ENCODE measurements around the gene TOMM40. TPM values are rescaled to one million over a fixed set of nuclear protein-coding genes. Genes with fewer than 3 reads are reported as not detected.

The TOMM40 gene
- total and polyA plus RNA-seq, 9 of the 15 experiments (the other 6 are each of a cell fraction or from before 2014, with no cell fraction given) = 0.89 to 290 (median 160) TPM

GRCh38 chr19:44943801-44944249 lies 52.8 kb downstream of the TOMM40 start (continued):
- TF ChIP-seq ZNF740 (CRISPR knock-in tag; IDR thresholded peaks at IDR 0.05) = no peak
- TF ChIP-seq ZNF740 (tag; IDR thresholded peaks at IDR 0.05) = no peak
- TF ChIP-seq SMAD1 (IDR thresholded peaks at IDR 0.05; ENCODE audit: low read depth, low read length, partially characterized antibody) = no peak
- TF ChIP-seq, protein P1, sequence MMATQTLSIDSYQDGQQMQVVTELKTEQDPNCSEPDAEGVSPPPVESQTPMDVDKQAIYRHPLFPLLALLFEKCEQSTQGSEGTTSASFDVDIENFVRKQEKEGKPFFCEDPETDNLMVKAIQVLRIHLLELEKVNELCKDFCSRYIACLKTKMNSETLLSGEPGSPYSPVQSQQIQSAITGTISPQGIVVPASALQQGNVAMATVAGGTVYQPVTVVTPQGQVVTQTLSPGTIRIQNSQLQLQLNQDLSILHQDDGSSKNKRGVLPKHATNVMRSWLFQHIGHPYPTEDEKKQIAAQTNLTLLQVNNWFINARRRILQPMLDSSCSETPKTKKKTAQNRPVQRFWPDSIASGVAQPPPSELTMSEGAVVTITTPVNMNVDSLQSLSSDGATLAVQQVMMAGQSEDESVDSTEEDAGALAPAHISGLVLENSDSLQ (IDR thresholded peaks at IDR 0.05) = peak; percentile 78
- TF ChIP-seq CREB3 (tag; conservative IDR thresholded peaks at IDR 0.05; ENCODE audit: low read depth) = peak; percentile 60; the same call in 1 of the 2 replicates
- peak; percentile 62; the same call in 1 of the 2 replicates for TF ChIP-seq ATF7 (IDR thresholded peaks at IDR 0.05)
- TF ChIP-seq SUPT5H (IDR thresholded peaks at IDR 0.05) = peak; percentile 30; the same call in 1 of the 2 replicates
- 0 out of 2 replicates have a peak, but pooled peaks have one; percentile 33 for TF ChIP-seq POLR2AphosphoS5 (IDR thresholded peaks at IDR 0.05; ENCODE audit: control insufficient read depth, insufficient read depth, low read depth, low read length)
- TF ChIP-seq, protein P2, sequence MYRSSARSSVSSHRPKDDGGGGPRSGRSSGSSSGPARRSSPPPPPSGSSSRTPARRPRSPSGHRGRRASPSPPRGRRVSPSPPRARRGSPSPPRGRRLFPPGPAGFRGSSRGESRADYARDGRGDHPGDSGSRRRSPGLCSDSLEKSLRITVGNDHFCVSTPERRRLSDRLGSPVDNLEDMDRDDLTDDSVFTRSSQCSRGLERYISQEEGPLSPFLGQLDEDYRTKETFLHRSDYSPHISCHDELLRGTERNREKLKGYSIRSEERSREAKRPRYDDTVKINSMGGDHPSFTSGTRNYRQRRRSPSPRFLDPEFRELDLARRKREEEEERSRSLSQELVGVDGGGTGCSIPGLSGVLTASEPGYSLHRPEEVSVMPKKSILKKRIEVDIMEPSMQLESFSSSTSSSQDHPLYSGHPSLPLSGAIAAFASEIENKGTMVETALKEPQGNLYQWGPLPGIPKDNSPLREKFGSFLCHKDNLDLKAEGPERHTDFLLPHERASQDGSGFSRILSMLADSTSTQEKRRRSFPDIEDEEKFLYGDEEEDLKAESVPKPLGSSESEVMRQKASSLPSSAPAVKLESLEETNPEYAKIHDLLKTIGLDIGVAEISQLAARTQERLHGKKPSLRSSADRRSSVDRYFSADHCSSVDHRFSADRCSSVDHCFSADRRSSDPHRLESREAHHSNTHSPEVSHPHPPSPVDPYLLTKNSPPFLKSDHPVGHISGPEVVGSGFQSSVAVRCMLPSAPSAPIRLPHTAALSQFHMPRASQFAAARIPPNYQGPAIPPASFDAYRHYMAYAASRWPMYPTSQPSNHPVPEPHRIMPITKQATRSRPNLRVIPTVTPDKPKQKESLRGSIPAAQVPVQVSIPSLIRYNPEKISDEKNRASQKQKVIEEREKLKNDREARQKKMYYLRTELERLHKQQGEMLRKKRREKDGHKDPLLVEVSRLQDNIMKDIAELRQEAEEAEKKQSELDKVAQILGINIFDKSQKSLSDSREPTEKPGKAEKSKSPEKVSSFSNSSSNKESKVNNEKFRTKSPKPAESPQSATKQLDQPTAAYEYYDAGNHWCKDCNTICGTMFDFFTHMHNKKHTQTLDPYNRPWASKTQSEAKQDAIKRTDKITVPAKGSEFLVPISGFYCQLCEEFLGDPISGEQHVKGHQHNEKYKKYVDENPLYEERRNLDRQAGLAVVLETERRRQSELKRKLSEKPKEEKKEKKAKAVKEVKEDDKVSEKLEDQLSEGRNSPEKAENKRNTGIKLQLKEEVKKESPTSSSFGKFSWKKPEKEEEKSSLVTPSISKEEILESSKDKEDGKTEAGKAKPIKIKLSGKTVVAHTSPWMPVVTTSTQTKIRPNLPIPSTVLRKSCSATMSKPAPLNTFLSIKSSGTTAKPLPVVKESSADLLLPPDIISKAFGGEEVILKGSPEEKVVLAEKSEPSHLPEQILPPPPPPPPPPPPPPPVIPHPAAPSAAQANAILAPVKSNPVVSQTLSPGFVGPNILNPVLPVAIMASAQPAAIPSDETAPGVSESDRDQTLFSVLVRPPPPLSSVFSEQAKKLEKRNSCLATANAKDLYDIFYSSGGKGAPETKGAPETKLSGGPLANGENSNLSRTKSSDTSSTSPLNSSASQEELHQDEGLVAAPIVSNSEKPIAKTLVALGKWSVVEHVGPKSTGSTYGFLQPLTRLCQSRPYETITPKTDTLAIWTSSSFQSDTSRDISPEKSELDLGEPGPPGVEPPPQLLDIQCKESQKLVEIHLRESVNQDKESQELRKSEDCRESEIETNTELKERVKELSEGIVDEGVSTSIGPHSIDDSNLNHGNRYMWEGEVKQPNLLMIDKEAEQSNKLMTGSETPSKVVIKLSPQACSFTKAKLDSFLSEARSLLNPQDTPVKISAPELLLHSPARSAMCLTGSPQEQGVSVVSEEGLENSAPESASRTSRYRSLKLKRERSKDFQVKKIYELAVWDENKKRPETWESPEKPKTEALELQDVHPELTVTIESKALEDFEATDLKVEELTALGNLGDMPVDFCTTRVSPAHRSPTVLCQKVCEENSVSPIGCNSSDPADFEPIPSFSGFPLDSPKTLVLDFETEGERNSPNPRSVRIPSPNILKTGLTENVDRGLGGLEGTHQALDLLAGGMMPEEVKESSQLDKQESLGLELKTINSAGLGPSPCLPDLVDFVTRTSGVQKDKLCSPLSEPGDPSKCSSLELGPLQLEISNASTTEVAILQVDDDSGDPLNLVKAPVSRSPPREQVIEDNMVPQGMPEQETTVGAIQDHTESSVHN (IDR thresholded peaks at IDR 0.05; ENCODE audit: borderline replicate concordance in 1 of 2, low read depth in 1 of 2) = 0 out of 4 replicates have a peak, but pooled peaks of 1 of the 2 experiments have one; percentile 28
- TF ChIP-seq, protein P3, sequence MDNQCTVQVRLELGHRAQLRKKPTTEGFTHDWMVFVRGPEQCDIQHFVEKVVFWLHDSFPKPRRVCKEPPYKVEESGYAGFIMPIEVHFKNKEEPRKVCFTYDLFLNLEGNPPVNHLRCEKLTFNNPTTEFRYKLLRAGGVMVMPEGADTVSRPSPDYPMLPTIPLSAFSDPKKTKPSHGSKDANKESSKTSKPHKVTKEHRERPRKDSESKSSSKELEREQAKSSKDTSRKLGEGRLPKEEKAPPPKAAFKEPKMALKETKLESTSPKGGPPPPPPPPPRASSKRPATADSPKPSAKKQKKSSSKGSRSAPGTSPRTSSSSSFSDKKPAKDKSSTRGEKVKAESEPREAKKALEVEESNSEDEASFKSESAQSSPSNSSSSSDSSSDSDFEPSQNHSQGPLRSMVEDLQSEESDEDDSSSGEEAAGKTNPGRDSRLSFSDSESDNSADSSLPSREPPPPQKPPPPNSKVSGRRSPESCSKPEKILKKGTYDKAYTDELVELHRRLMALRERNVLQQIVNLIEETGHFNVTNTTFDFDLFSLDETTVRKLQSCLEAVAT (IDR thresholded peaks at IDR 0.05) = no peak
- TF ChIP-seq DIDO1 (tag; IDR thresholded peaks at IDR 0.05; ENCODE audit: low read depth) = no peak
- TF ChIP-seq NFE2 (IDR thresholded peaks at IDR 0.05; ENCODE audit: low read depth) = peak; percentile 27; the same call in 1 of the 2 replicates
- no peak for TF ChIP-seq OTX1 (CRISPR knock-in tag; IDR thresholded peaks at IDR 0.05)
- TF ChIP-seq ZZZ3 (IDR thresholded peaks at IDR 0.05) = no peak
- no peak for TF ChIP-seq MTF1 (CRISPR knock-in tag; IDR thresholded peaks at IDR 0.05; ENCODE audit: borderline replicate concordance)

All from K562 (cell line).